WTC11 (cell line): ENCODE results near the gene FAM237A.

Experiments used
- CTCF ChIP-seq: fragments of 200-600 bp; IDR thresholded peaks from 2 replicates; pipeline ENCODE4 v1.8.0; 2022; ENCODE audit warnings: antibody characterized with exemption
- ESRRA ChIP-seq: sonication (generic); formaldehyde crosslinking; IDR thresholded peaks from 2 replicates; pipeline ENCODE4 v1.8.1; 2022; ENCODE audit warnings: mild to moderate bottlenecking, missing genetic modification reagents, borderline replicate concordance
- MAX ChIP-seq: sonication (generic); formaldehyde crosslinking; IDR thresholded peaks from 2 replicates; pipeline ENCODE4 v1.8.0; 2022; ENCODE audit warnings: mild to moderate bottlenecking, missing genetic modification reagents
- TEAD4 ChIP-seq: sonication (generic); formaldehyde crosslinking; IDR thresholded peaks from 2 replicates; pipeline ENCODE4 v1.8.0; 2022; ENCODE audit warnings: mild to moderate bottlenecking, missing genetic modification reagents
- ZNF425 ChIP-seq: fragments of 250-450 bp; sonication (Bioruptor Pico); conservative IDR thresholded peaks from 2 replicates; pipeline ENCODE4 v1.9.0; 2021; ENCODE audit warnings: mild to moderate bottlenecking

- TF ChIP-seq CTCF = no peak
- no peak for TF ChIP-seq ZNF425 (CRISPR knock-in tag)
- TF ChIP-seq TEAD4 = no peak
- no peak for TF ChIP-seq MAX (CRISPR knock-in tag)
- no peak for TF ChIP-seq ESRRA
Observed at GRCh38 chr2:206688453-206688852, 46.2 kb downstream of the FAM237A start.
